Naive thymus-derived CD4-positive, alpha-beta T cell (primary cell): ENCODE results near the gene ZNF609. TPM values are rescaled to one million over a fixed set of nuclear protein-coding genes. Genes with fewer than 3 reads are reported as not detected.
"Not testable (repeated sequence)": the region's sequence is repeated elsewhere in the genome, so short reads cannot be mapped to it uniquely, and the experiment has no call there.

Experiments
- ATAC-seq: fragments of 150-1000 bp; cut with Tn5 transposase; 2 replicates; pipeline ENCODE4 v1.10.0; 2021; ENCODE audit warnings: mild to moderate bottlenecking, moderate library complexity
- CTCF ChIA-PET: fragments of 350-600 bp; sonication (Branson Sonifier 250); formaldehyde crosslinking; loops from one replicate; lab custom pipeline; 2021; ENCODE audit warnings: antibody characterized with exemption; lab: Charles Lee
- POLR2A ChIA-PET: fragments of 350-600 bp; sonication (Branson Sonifier 250); formaldehyde crosslinking; loops from one replicate; lab custom pipeline; 2021; ENCODE audit warnings: antibody characterized with exemption, inconsistent platforms; lab: Charles Lee
- DNase-seq, 9 donors: peaks; one replicate each; pipeline versions ENCODE4 v3.0.0 to v3.0.0-alpha.2; 2020 to 2022; ENCODE audit warnings: mixed read lengths in 1 of 9
- H3K27ac ChIP-seq: one replicate; pipeline ENCODE4 v1.7.0; 2013; ENCODE audit warnings: mild to moderate bottlenecking, low read depth, low read length, moderate library complexity
- H3K27me3 ChIP-seq, 2 donors: one replicate each; pipeline ENCODE4 v1.7.0; 2013; ENCODE audit warnings: low read length in 2 of 2, mild to moderate bottlenecking in 2 of 2, moderate library complexity in 2 of 2; ENCODE audit not compliant: control insufficient read depth in 2 of 2, insufficient read depth in 2 of 2
- H3K36me3 ChIP-seq, 3 experiments: 1 replicate in 2 of 3; 2 replicates in 1 of 3; pipeline ENCODE4 v1.7.0; 2013; ENCODE audit warnings: low read length in 3 of 3, mild to moderate bottlenecking in 3 of 3, moderate library complexity in 1 of 3; ENCODE audit not compliant: insufficient read depth in 3 of 3, control insufficient read depth in 2 of 3
- H3K4me1 ChIP-seq, 2 donors: one replicate each; pipeline ENCODE4 v1.7.0; 2013; ENCODE audit warnings: low read length in 2 of 2, mild to moderate bottlenecking in 2 of 2, moderate library complexity in 1 of 2; ENCODE audit not compliant: control insufficient read depth in 2 of 2, insufficient read depth in 2 of 2
- H3K4me3 ChIP-seq: 2 replicates; pipeline ENCODE4 v1.7.0; 2013; ENCODE audit warnings: mild to moderate bottlenecking, low read length
- H3K9me3 ChIP-seq, 3 experiments: 1 replicate in 2 of 3; 2 replicates in 1 of 3; pipeline ENCODE4 v1.7.0; 2013; ENCODE audit warnings: low read length in 3 of 3; ENCODE audit not compliant: control insufficient read depth in 2 of 3
- H3K27ac Mint-ChIP-seq, 9 donors: one replicate each; pipeline ENCODE4 v1.8.0; 2020 to 2022; ENCODE audit warnings: mixed read lengths in 9 of 9, mild to moderate bottlenecking in 8 of 9, moderate library complexity in 5 of 9, inconsistent platforms in 2 of 9
- H3K27me3 Mint-ChIP-seq, 5 donors: one replicate each; pipeline ENCODE4 v1.8.0; 2021 to 2022; ENCODE audit warnings: mixed read lengths in 5 of 5, mild to moderate bottlenecking in 1 of 5
- H3K36me3 Mint-ChIP-seq, 5 donors: one replicate each; pipeline ENCODE4 v1.8.0; 2020 to 2022; ENCODE audit warnings: mixed read lengths in 5 of 5, mild to moderate bottlenecking in 3 of 5, inconsistent platforms in 1 of 5
- H3K4me1 Mint-ChIP-seq, 7 donors: one replicate each; pipeline ENCODE4 v1.8.0; 2020 to 2022; ENCODE audit warnings: mixed read lengths in 7 of 7, mild to moderate bottlenecking in 3 of 7, inconsistent platforms in 1 of 7
- H3K4me3 Mint-ChIP-seq, 10 donors: one replicate each; pipeline ENCODE4 v1.8.0; 2020 to 2022; ENCODE audit warnings: mild to moderate bottlenecking in 10 of 10, mixed read lengths in 10 of 10, moderate library complexity in 6 of 10, inconsistent platforms in 2 of 10
- H3K9me3 Mint-ChIP-seq, 11 donors: one replicate each; pipeline ENCODE4 v1.8.0; 2020 to 2022; ENCODE audit warnings: mixed read lengths in 11 of 11, mild to moderate bottlenecking in 4 of 11, inconsistent platforms in 1 of 11, moderate library complexity in 1 of 11
- intact Hi-C, 2 donors: fragments of 100-400 bp; cut with micrococcal nuclease; formaldehyde crosslinking; loops; one replicate each; pipeline ENCODE4 v1.15.1; 2023
- polyA plus RNA-seq, 2 donors: library from polyadenylated mRNA; unstranded; fragments of 300-500 nt; fragmentation: Illumina TruSeq; gene quantifications; one replicate each; pipeline ENCODE4 v1.2.3, GENCODE V29; 2021
- total RNA-seq, 6 experiments: library from RNA in 5 of 6; stranded (reverse) in 5 of 6; gene quantifications; 1 replicate in 5 of 6; 2 replicates in 1 of 6; pipeline ENCODE4 v1.2.3 and lab custom pipeline; 2021 to 2026

Gene ZNF609
- total and polyA plus RNA-seq, 7 experiments from 2014 or later: 10.1 to 89.1 (median 71.9) TPM

DNA sequence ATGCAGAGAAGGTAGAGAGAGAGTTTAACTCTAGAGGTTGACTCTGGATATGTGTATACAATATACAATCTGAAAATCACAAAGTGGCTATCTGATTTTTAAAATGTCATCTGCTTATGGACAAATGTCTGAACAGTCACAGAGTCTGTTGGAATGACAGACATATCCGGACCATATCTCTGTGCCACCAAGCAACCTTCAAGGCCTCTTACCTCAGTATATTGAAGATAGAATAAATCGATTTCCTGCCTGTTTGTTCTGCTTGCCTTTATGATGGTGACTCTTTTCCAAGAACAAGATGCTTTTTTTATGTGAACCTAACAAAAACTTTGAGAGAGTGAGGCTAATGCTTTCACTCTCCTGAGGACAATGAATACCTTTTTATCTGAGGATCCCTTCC, 163.9 kb downstream of the ZNF609 start:
- H3K27ac Mint-ChIP-seq: peak overlapping the region; percentile 82 to 94 (median 91)
- H3K4me3 Mint-ChIP-seq: peak overlapping the region; percentile 45 to 90 (median 80)
- peak overlapping the region; percentile 57 for H3K27ac ChIP-seq
- no peaks in the 10 kb centered on the region for H3K27me3 Mint-ChIP-seq
- peaks cover 53 to 87% of the 10 kb centered on the region in 2 donors for H3K4me1 ChIP-seq
- H3K9me3 ChIP-seq: no peaks in the 10 kb centered on the region
- intact Hi-C loops: loop anchor here (1.0 to 5.0 kb wide), 2 partner anchors 10 to 42 kb away; no protein-coding TSS in a partner anchor
- no peaks in the 10 kb centered on the region for H3K9me3 Mint-ChIP-seq
- peaks cover 0 to 28% (median 6%) of the 10 kb centered on the region in 5 donors for H3K36me3 Mint-ChIP-seq
- no peaks in the 10 kb centered on the region for H3K36me3 ChIP-seq
- ATAC-seq (no peak), DNase-seq (peak in 6 of 9 donors; percentile 15 to 45 (median 40))
- H3K4me3 ChIP-seq: peak overlapping the region; percentile 46
- H3K27me3 ChIP-seq: no peaks in the 10 kb centered on the region
- CTCF ChIA-PET: no interaction called here
- H3K4me1 Mint-ChIP-seq: peaks cover 65 to 95% (median 84%) of the 10 kb centered on the region in 7 donors
- POLR2A ChIA-PET: no interaction called here

DNA sequence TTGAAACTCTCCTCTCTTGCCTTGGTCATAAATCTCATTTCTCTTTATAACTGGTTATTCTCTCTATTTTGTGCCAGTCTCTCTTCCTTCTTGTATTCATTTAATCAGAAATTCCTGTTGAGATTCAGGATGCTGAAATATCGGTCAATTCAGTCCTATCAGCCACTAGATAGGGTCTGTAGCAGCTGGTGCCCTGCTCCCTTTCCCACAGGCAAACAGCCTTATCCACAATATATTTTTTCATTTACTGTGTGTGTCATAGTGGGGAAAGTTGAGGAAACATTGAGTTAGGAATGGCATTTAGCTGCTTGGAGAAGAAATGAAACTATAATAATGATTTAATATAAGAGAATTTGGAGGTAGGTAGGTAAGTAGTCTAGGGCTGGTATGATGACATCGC, 168.7 kb downstream of the ZNF609 start:
- Histone ChIP-seq H3K4me3 (no peak overlapping the region), H3K9me3 (no peaks in the 10 kb centered on the region), H3K27me3 (no peaks in the 10 kb centered on the region), H3K36me3 (no peaks in the 10 kb centered on the region), H3K4me1 (peaks cover 31 to 80% of the 10 kb centered on the region in 2 donors), H3K27ac (peak overlapping the region; percentile 23)
- DNase-seq: no peak
- H3K36me3 Mint-ChIP-seq: peaks cover 0 to 22% (median 9%) of the 10 kb centered on the region in 5 donors
- peak overlapping the region in 8 of 10 donors; percentile 0 to 62 (median 15) for H3K4me3 Mint-ChIP-seq
- ChIA-PET POLR2A (interaction anchor here (0.7 to 1.2 kb wide), 3 partner anchors 19 to 24 kb away, joined by 3 to 4 read pairs (median 3); no protein-coding TSS in a partner anchor), CTCF (interaction anchor here (0.8 kb wide), 1 partner anchor 23 kb away, joined by 4 read pairs; no protein-coding TSS in a partner anchor)
- no peaks in the 10 kb centered on the region for H3K27me3 Mint-ChIP-seq
- intact Hi-C loops: loop anchor here in 1 of 2 donors (2.0 kb wide), 1 partner anchor 16 kb away; no protein-coding TSS in a partner anchor
- no peak for ATAC-seq
- no peaks in the 10 kb centered on the region for H3K9me3 Mint-ChIP-seq
- peak overlapping the region in 8 of 9 donors; percentile 59 to 95 (median 84) for H3K27ac Mint-ChIP-seq
- H3K4me1 Mint-ChIP-seq: peaks cover 49 to 90% (median 66%) of the 10 kb centered on the region in 7 donors

DNA sequence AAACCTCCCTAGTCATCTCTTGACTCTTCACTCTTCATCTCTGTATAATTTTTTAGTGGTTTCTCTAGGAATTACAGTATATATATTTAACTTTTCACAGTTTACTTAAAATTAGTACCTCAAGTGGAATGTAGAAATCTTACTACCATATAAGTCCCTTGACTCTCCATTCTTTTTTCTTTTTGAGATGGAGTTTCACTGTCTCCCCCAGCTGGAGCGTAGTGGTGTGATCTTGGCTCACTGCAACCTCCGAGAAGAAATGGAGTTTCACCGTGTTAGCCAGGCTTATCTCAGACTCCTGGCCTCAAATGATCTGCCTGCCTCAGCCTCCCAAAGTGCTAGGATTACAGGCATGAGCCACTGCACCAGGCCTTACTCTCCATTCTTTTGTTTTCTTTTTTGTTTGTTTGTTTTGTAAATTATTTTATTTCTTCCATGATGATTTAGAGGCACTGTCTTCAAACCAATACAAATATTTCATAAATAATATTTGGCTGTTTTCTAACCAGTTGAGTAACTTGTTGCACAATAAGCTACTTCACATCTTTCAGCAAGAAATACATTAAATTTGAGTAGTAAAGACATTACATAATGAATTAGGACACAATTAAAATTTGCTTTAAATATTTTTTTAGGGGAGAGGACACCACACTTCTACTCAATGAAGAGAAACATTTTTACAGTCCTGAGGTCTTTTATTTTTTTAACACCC, 170.2 kb downstream of the ZNF609 start:
- no peaks in the 10 kb centered on the region for H3K27me3 Mint-ChIP-seq
- peak overlapping the region in 7 of 9 donors; percentile 38 to 95 (median 72) for H3K27ac Mint-ChIP-seq

DNA sequence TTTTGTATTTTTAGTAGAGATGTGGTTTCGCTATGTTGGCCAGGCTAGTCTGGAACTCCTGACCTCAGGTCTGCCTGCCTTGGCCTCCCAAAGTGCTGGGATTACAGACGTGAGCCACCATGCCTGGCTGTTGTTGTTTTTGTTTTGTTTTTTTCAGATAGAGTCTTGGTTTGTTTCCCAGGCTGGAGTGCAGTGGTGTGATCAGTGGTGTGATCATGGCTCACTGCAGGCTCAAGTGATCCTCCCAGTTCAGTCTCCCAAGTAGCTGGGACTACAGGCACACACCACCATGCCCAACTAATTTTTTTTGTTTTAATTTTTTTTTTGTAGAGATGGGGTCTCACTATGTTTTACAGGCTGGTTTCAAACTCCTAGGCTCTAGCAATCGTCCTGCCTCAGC, 172.3 kb downstream of the ZNF609 start:
- H3K4me1 ChIP-seq: peaks cover 42 to 69% of the 10 kb centered on the region in 2 donors
- peaks cover 0 to 27% (median 21%) of the 10 kb centered on the region in 5 donors for H3K36me3 Mint-ChIP-seq
- H3K27ac ChIP-seq, CTCF ChIA-PET, ATAC-seq, H3K36me3 ChIP-seq, H3K27me3 ChIP-seq, H3K9me3 ChIP-seq, H3K4me3 Mint-ChIP-seq, H3K9me3 Mint-ChIP-seq, H3K27me3 Mint-ChIP-seq, DNase-seq, H3K4me3 ChIP-seq: not testable (repeated sequence)
- H3K27ac Mint-ChIP-seq: peak overlapping the region in 2 of 9 donors; percentile 56 to 84
- H3K4me1 Mint-ChIP-seq: peaks cover 50 to 92% (median 70%) of the 10 kb centered on the region in 7 donors
- POLR2A ChIA-PET: interaction anchor here (0.6 to 1.4 kb wide), 2 partner anchors 10 to 129 kb away, joined by 4 to 5 read pairs; no protein-coding TSS in a partner anchor
- intact Hi-C loops: loop anchor here (5.0 kb wide), 2 partner anchors 35 to 170 kb away; partner anchors contain the start of gene ZNF609 (in 1 of the 2)

More for the DNA sequence above, 170.2 kb downstream of the ZNF609 start:
- CTCF ChIA-PET: interaction anchor here (0.6 kb wide), 1 partner anchor 121 kb away, joined by 3 read pairs; no protein-coding TSS in a partner anchor
- Mint-ChIP-seq H3K9me3 (no peaks in the 10 kb centered on the region), H3K4me3 (peak overlapping the region in 2 of 10 donors; percentile 7 to 34), H3K36me3 (peaks cover 0 to 18% (median 9%) of the 10 kb centered on the region in 5 donors), H3K4me1 (peaks cover 50 to 92% (median 69%) of the 10 kb centered on the region in 7 donors)
- Histone ChIP-seq H3K9me3 (no peaks in the 10 kb centered on the region), H3K4me3 (no peak overlapping the region), H3K36me3 (no peaks in the 10 kb centered on the region), H3K4me1 (peaks cover 31 to 81% of the 10 kb centered on the region in 2 donors), H3K27ac (no peak overlapping the region), H3K27me3 (no peaks in the 10 kb centered on the region)
- DNase-seq (no peak), ATAC-seq (no peak)
- POLR2A ChIA-PET: interaction anchor here (0.6 kb wide), 1 partner anchor 115 kb away, joined by 7 read pairs; no protein-coding TSS in a partner anchor
- intact Hi-C loops: loop anchor here (5.0 kb wide), 2 partner anchors 33 to 168 kb away; partner anchors contain the start of gene ZNF609 (in 1 of the 2)

DNA sequence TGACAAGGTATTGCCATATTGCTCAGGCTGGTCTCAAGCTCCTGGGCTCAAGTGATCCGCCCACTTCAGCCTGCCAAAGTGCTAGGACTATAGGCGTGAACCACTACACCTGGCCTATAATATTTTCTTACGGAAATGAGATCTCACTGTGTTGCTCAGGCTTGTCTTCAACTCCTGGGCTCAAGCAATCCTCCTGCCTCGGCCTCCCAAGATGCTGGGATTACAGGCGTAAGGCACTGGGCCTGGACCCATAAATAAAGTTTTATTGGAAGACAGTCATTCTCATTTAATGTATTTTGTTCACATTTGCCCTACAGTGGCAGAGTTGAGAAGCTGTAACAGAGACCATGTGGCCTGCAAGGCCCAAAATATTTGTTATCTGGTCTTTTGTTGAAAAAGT, 173.0 kb downstream of the ZNF609 start:
- Mint-ChIP-seq H3K27me3 (no peaks in the 10 kb centered on the region), H3K36me3 (peaks cover 0 to 32% (median 28%) of the 10 kb centered on the region in 5 donors), H3K9me3 (peaks cover 0 to 16% (median 5%) of the 10 kb centered on the region in 11 donors), H3K4me3 (peak overlapping the region in 4 of 10 donors; percentile 20 to 55 (median 26)), H3K4me1 (peaks cover 50 to 90% (median 74%) of the 10 kb centered on the region in 7 donors), H3K27ac (peak overlapping the region in 8 of 9 donors; percentile 36 to 84 (median 59))
- Histone ChIP-seq H3K9me3 (peaks cover 0 to 6% (median 0%) of the 10 kb centered on the region in 3 experiments), H3K27me3 (no peaks in the 10 kb centered on the region), H3K4me1 (peaks cover 42 to 64% of the 10 kb centered on the region in 2 donors), H3K36me3 (peaks cover 0 to 8% (median 3%) of the 10 kb centered on the region in 3 experiments), H3K4me3 (no peak overlapping the region), H3K27ac (peak overlapping the region; percentile 47)
- ChIA-PET CTCF (interaction anchor here (1.2 to 2.4 kb wide), 3 partner anchors 15 to 207 kb away, joined by 5 to 10 read pairs (median 6); no protein-coding TSS in a partner anchor), POLR2A (interaction anchor here (0.9 to 2.3 kb wide), 5 partner anchors 9 to 99 kb away, joined by 3 to 5 read pairs (median 3); no protein-coding TSS in a partner anchor)
- intact Hi-C loops: loop anchor here (5.0 kb wide), 2 partner anchors 36 to 171 kb away; partner anchors contain the start of gene ZNF609 (in 1 of the 2)
- ATAC-seq (no peak), DNase-seq (no peak)

DNA sequence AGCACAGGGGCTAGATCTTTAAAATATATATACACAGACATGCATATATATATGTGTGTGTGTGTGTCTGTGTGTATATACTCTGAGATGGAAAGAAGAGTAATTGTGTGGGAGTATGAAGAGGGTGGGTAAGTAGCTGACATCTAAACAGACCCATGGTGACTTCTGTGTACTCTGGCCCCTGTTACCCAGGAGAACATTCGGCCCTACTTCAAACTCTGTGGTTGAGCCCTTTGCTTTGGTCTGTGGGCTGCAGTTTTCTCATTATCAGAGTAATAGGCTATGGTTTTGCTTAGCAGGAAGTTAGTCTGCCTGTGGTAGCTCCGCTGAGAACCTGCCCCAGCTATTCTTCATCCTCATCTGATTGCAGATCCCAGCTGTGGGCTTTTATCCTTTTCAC, 173.6 kb downstream of the ZNF609 start:
- Mint-ChIP-seq H3K4me1 (peaks cover 47 to 86% (median 71%) of the 10 kb centered on the region in 7 donors), H3K36me3 (peaks cover 0 to 29% (median 24%) of the 10 kb centered on the region in 5 donors), H3K27ac (peak overlapping the region; percentile 37 to 87 (median 82)), H3K9me3 (peaks cover 0 to 16% (median 5%) of the 10 kb centered on the region in 11 donors), H3K4me3 (peak overlapping the region; percentile 48 to 74 (median 68)), H3K27me3 (no peaks in the 10 kb centered on the region)
- Histone ChIP-seq H3K4me3 (peak overlapping the region; percentile 5), H3K36me3 (peaks cover 0 to 8% (median 3%) of the 10 kb centered on the region in 3 experiments), H3K4me1 (peaks cover 42 to 60% of the 10 kb centered on the region in 2 donors), H3K27ac (peak overlapping the region; percentile 47), H3K9me3 (peaks cover 0 to 6% (median 0%) of the 10 kb centered on the region in 3 experiments), H3K27me3 (no peaks in the 10 kb centered on the region)
- DNase-seq (peak in 4 of 9 donors; percentile 18 to 38 (median 30)), ATAC-seq (peak; percentile 85)
- ChIA-PET POLR2A (interaction anchor here (0.5 to 2.3 kb wide), 11 partner anchors 9 to 99 kb away, joined by 3 to 6 read pairs (median 3); no protein-coding TSS in a partner anchor), CTCF (interaction anchor here (0.6 to 2.4 kb wide), 7 partner anchors 14 to 230 kb away, joined by 3 to 10 read pairs (median 4); no protein-coding TSS in a partner anchor)
- intact Hi-C loops: loop anchor here (1.0 to 5.0 kb wide), 5 partner anchors 10 to 172 kb away; partner anchors contain the start of gene ZNF609 (in 1 of the 2)
